ENCODE results near the gene NID1. TPM values are rescaled to one million over a fixed set of nuclear protein-coding genes. Genes with fewer than 3 reads are reported as not detected.

The NID1 gene
- total RNA-seq, 1 donor from 2014 or later = 49.7 TPM

Other genes with a start within 250 kb of the NID1 start
- 12.2 TPM for gene LYST, start 198.2 kb downstream of the NID1 start, total RNA-seq
- gene GPR137B, start 77.4 kb upstream of the NID1 start, total RNA-seq = 4.5 TPM
- 17.1 TPM for gene ERO1B, start 216.9 kb upstream of the NID1 start, total RNA-seq